HG03575 (cell line): ENCODE data around the gene MFAP1.
"Not testable (repeated sequence)": the region's sequence is repeated elsewhere in the genome, so short reads cannot be mapped to it uniquely, and the experiment has no call there.

Experiments
- ATAC-seq: cut with Tn5 transposase; IDR thresholded peaks from one replicate; pipeline ENCODE4 v1.9.1; 2021; ENCODE audit not compliant: unreplicated experiment, insufficient number of reproducible peaks, low FRiP score; ENCODE audit errors: extremely low read depth

Gene MFAP1

DNA sequence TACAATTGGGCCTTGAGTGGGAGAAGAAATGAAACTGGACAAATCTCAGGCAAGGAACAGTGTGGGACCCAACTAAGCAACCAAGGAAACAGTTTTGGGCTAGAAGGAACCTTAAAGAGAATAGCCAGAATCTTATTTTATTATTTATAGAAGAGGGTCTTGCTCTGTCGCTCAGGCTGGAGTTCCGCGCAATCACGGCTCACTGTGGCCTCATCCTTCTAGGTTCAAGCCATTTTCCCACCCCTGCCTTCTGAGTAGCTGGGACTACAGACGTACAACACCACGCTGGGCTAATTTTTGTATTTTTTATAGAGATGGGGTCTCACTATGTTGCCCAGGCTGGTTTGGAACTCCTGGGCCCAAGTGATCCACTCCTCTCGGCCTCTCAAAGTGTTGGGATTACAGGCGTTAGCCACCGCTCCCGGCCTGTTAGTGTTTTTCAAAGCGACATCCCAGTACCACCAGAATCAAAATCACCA lies 1.6 kb upstream of the MFAP1 start:
- ATAC-seq, result no peak

DNA sequence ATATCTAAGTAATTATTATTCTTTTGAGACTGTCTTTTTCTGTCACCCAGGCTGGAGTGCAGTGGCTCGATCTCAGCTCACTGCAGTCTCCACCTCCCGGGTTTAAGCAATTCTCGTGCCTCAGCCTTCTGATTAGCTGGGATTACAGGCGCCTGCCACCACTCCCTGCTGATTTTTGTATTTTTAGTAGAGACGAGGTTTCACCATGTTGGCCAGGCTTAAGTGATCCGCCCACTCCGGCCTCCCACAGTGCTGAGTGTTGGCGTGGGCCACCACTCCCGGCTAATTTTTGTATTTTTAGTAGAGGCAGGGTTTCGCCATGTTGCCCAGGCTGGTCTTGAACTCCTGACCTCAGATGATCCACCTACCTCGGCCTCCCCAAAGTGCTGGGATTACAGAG lies 815 bp upstream of the MFAP1 start:
- ATAC-seq, result not testable (repeated sequence)

DNA sequence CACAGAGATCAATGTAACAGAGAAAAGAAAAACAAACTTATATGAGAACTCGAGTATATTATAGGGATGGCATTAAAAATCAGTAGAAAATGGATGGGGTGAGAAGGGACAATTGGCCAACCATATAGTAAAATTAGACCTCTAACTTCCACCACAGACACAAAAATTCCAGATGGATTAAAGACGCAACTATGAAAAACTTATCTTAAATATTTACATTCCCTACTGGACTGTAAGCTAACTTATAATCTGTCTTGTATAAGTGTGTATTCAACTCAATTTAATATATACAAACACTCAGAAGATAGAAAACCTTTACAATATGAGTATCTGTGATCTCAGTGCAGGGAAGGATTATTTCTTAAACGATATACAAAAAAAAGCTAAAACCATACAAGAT lies 3.0 kb downstream of the MFAP1 start:
- no peak for ATAC-seq

DNA sequence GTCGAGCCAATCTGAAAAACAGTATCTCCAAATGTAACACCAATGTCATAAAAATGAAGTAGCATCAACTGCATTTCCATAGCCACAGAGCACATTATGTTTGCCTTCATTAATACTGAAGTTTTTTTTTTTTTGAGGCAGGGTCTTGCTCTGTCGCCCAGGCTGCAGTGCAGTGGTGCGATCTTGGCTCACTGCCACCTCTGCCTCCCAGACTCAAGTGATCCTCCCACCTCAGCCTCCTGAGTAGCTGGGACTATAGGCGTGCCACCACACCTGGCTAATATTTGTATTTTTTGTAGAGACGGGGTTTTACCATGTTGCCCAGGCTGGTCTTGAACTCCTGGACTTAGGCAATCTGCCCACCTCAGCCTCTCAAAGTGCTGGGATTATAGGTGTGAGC lies 9.4 kb downstream of the MFAP1 start:
- not testable (repeated sequence) for ATAC-seq

DNA sequence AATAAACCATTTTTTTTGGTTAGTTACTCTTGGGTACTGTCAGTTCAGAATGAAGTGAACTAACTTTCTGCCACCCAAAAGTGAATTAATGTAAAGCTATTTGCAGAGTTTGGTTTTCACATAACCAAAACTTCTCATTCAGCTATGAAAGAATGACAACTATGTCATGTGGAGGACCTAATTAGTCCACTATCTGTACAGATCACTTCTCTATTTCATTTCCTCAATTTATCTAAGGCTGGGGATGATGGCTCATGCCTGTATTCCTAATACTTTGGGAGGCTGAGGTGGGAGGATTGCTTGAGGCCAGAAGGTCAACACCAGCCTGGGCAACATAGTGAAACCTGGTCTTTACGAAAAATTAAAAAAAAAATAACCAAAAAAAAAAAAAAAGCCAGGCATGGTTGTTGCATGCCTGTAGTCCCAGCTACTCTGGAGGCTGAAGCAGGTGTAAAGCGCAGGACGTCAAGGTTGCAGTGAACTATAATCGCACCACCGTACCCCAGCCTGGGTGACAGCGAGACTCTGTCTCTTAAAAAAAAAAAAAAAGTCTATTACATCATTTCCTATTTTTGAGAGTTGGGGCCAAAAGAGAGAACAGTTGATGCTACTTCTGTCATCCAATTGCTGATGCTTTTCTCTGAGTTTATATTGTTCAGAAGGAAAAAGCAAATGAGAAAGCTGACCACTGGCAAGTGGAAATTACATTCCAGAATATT lies 15.4 kb downstream of the MFAP1 start:
- ATAC-seq, result no peak

DNA sequence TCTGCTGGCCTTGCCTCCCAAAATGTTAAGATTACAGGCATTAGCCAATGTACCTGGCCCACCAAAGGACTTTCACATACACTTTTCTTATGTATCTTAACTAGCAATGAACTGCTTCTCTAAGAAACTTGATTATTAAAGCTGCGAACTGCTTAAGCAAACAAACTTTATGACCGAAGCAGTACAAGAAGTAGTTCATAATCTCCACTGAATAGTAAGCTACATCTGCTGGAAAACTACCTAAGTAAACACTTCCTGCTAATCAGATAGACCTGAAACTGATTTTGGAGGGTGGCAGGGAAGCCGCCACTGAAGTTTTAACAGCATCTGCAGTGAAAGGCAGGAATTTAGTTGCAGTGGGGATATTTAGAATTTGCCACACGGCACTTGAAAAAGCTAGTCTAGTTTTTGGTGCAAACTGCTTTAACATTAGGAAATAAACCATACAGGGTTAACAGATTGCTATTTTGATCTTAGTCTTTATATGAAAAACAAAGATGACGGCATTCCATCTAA lies 16.0 kb downstream of the MFAP1 start:
- ATAC-seq, result no peak

DNA sequence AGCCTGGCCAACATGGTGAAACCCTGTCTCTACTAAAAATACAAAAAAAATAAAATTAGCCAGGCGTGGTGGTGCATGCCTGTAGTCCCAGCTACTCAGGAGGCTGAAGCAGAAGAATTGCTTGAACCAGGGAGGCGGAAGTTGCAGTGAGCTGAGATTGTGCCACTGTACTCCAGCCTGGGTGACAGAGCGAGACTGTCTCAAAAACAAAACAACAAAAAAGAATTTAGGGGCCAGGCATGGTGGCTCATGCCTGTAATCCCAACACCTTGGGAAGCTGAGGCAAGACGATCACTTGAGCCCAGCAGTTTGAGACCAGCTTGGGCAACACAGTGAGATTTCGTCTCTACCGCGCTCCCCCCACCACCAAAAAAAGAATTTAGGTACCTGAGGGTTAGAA lies 21.8 kb downstream of the MFAP1 start:
- not testable (repeated sequence) for ATAC-seq

DNA sequence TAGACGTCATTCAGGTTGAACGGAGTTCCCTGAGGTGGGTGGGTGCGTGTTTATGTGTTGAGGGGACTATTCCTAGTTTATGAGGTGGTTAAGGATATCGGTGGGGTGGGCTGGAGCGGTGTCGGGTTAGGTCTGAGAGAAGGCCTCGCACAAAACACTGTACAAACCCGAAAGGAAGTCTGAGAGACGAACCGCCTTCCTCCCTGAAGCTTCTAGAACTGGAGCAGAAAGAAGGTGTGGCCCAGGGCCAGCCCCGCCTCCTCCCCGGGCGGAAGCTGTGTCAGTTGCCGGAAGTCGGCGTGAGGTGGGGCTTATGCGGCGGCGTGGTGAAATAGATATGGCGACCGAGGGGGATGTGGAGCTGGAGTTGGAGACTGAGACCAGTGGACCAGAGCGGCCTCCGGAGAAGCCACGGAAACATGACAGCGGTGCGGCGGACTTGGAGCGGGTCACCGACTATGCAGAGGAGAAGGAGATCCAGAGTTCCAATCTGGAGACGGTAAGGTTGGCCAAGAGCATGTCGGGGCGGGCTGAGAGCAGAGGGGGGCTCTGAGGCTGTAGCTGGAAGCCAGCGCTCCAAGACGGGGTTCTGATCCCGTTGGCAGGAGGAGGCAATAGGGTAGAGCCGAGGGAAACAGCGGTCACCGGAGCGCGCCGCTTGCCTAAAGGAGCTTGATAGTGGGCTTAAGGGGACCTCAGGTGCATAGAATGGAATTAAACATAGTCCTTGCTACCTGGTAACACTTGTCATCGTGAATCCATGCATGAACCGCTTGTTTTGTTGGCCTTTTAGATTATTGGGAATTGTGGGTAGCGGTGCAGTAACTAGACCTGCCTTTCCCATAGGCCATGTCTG lies 24.0 kb downstream of the MFAP1 start, which contains the start of gene HYPK:
HYPK (plus strand) TSS at position 314 of the 856 bp plus-strand sequence; CDS start at position 338, 24 bp downstream.
- ATAC-seq, result no peak

DNA sequence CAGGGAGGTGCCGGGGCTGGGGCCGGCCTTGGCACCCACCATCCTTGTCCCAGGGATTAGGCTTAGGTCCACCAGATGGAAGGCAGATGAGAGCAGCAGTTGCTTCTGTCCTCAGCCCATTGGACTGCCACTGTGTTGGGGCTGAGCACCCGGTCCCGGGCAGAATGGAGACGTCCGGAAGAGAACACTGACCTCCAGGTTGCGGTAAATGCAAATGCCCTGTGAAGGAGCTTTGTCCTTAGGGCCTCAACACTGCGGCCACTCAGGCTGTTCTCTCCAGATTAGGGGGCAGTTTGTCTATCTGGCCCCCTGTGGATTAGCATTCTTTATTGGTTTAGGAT lies 24.6 kb downstream of the MFAP1 start, which contains the start of gene SERINC4:
SERINC4 (minus strand) TSS at position 276 of the 341 bp plus-strand sequence; CDS start at position 42, 234 bp downstream.
- ATAC-seq, result no peak

DNA sequence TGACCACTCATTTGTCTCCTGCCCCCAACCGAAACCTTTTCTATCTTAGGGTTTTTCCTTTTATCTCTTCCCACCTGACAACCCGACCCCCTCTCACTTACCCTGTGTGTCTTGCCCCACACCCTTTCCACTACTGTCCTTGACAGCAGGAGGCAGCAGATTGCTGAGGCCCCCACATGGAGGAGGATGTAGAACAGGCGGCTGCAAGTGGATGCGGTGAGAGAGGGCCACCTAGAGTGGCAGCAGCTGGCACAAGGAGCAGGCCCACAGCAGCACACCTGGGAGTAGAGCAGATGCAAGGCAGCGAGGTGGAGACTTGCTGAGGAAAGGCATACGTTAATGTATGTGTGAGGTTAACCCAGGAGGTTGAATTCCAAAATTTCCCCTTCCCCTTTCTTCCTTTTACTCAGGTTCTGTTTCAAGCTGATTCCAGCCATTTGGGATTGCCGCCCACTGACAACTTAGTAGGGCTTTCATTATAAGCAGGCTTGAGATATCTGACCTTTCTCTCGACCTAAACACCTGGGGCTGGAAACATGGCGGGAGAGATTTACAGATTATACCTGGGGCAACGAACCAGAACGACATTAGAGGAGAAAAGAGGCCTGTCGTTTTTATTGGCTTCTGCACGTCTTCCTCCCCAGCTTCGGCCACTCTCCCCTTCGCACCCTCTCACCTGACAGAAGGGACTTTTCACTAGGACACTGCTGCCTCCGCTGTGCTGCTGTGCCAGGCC lies 25.1 kb downstream of the MFAP1 start:
- ATAC-seq, result no peak

DNA sequence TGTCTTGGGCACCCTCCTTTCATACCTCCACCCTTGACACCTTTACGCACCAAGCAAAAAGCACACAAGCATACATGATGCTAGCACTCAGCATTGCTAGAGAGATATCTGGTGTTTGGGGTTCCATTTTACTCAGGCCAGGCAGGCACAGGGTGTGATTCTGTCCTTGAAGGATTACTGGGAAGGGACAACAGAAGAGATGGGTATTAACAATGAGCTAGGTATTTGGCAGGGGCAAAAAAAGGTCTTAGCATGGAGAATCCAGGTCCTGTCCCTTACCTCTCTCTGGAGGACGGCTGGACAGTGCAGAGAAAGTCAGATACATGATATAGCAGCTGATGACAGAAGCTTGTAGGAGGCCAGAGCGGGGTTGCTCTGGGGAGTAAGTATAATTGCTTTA lies 27.9 kb downstream of the MFAP1 start:
- no peak for ATAC-seq

DNA sequence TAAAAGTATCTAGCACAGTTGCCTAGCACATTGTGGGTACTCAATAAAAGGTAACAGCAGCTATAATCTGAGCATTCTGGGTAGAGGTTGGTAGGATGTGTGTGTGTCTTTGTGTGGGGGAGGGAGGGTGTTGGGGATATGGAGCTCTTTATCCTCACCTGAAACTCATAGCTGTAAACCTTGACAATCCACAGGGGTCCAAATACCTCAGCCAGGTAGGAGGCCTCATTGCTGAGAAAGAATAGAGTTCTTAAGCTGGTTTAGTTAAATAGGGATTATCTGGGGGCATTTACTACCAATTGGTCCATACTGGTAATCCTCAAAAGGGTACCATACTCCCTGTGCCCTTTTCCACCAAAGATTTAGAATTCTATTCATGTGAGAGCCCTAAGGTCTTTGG lies 28.5 kb downstream of the MFAP1 start:
- ATAC-seq, result no peak

DNA sequence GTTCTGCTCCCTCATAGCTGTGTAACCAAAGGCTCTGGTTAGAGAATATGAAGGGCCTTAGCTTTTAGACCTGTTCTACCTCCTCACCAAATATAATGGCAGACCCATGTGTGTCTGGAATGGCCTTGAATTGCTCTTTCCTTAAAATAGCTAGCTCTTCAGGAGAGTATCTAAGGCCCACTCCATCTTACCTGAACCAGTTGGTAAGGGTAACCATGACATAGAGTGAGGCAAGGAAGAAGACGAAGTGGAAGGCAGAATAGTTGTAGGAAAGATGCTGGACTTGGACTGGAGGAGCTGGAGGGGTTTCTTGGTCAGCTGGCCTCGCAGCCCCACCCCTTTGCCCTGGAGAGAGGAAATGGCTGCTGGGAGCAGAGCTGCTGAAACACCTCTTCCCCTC lies 29.3 kb downstream of the MFAP1 start:
- no peak for ATAC-seq

DNA sequence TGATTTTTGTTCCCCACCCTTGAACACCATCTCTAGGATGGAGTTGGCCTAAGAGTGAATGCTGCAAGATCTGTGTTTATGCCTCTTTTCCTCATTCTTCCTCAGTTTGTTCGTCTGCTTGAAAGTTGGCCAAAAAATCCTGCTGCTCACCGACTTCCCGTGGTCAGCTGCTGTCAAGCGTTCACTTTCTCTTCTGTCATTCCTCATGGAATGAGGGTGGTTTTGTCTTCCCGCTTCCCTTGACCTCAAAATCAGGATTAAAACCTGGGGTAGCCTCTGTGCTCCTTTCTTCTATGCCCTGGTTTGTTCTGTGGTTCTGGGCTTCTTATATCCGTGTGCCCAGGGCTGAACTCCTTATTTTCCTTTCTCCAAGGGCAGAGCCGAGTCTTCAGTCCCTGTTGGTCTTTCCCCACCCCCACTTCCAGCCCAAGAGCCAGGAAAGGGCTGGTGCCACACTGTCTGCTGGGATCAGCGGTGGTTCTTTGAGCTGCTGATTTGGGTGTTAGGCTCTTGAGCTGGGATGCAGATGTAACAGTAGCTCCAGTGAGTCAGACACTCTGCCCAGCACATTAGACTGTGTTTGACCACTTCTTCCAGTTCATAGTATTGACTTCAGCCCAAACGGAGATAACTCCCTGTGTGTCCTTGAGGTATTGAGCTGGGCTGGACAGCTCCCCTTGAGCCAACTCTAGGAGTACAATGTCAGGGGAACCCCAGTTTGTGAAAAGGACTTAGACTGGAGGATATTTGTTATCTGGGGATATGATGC lies 30.0 kb downstream of the MFAP1 start:
- no peak for ATAC-seq

DNA sequence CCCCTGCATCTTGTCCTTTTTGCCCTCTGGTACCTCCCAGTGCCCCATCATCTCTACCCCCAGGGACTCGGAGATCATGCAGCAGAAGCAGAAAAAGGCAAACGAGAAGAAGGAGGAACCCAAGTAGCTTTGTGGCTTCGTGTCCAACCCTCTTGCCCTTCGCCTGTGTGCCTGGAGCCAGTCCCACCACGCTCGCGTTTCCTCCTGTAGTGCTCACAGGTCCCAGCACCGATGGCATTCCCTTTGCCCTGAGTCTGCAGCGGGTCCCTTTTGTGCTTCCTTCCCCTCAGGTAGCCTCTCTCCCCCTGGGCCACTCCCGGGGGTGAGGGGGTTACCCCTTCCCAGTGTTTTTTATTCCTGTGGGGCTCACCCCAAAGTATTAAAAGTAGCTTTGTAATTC lies 30.8 kb downstream of the MFAP1 start:
- ATAC-seq, result no peak

DNA sequence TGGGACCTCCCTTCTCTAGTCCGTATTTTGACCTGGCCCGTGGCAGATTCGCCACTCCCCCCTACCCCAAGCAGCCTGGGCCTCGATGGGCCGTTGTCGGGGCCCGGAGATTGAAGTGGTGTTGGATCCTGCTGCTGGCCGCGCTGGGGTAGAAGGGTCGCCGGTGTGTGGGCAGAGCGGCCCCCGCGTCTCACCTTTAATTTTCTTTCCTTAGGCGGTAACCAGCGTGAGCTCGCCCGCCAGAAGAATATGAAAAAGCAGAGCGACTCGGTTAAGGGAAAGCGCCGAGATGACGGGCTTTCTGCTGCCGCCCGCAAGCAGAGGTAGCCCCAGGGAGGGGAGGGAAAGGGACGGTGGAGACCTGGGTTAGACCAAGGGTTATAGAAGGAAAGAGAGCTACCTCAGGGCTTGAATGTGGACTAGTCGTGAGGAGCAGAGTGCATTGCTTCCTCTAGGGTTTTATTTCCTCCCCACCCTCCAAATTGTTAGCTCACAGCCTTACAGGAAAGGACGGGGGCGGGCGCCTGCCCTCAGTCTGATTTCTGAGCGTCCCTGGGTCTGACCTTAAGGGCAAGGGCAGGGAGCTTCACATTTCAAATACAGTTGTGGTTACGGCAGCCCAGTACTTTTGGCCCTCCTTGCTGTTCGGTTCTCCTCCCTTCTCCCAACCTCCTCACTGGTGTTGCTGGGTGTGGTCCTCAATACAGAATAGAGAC lies 31.6 kb downstream of the MFAP1 start:
- ATAC-seq, result no peak

DNA sequence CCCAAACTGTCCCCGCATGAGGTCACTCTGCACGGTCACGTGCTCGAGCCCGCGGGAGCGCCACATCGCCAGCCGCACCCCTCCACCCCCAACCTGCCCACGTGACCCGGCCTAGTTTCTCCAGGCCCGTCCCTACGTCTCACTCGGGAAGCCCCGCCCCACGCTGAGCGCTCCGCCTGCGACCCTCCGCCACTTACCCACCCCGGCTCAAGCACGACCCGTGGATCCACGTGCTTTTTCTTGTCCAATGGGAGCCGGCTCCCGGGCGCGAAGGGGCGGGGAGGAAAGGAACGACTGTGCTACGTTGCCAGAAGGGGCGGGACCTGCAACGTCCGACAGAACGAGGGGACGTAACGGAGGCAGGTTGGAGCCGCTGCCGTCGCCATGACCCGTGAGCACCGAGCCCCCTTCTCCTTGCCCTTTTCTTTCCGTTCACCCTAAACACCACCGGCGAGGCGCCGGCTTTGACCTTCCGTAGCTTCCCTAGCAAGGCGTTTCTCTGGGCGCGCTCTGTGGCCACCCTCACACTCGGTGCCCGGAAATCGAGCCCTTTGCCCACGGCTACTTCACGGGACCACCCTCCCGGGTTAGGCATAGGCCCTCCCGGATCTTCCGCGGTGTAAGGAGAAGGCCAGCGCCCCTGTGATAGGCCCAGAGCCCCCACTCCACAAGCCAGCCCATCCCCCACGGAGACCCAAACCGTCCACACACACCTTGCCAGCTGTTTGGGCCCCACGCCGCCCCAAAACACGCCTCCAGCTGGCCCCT lies 32.3 kb downstream of the MFAP1 start, which contains the start of gene SERF2:
SERF2 (plus strand) TSS at position 328 of the 768 bp plus-strand sequence; CDS start at position 385, 57 bp downstream.
- ATAC-seq, result no peak
